HUDEP-2 (cell line): ENCODE measurements around the gene TRIM22.

Source experiments
- DNase-seq, 76 experiments: peaks; one replicate each; lab custom pipeline; 2025; ENCODE audit not compliant: unreplicated experiment in 76 of 76; lab: John Stamatoyannopoulos, UW

TRIM22 gene

GRCh38 chr11:5737670-5738392, 48.2 kb downstream of the TRIM22 start:
- DNase-seq = no peak

- DNase-seq = no peak
Measured at GRCh38 chr11:5738431-5738830, 48.8 kb downstream of the TRIM22 start.

- no peak for DNase-seq
Measured at GRCh38 chr11:5746614-5747013, 57.0 kb downstream of the TRIM22 start.

GRCh38 chr11:5749836-5750235, 60.2 kb downstream of the TRIM22 start:
- DNase-seq = no peak

- no peak for DNase-seq
Measured at GRCh38 chr11:5753943-5754342, 64.4 kb downstream of the TRIM22 start, which contains the start of gene OR52N4. Gene OR52N4, plus strand, starts transcription at chr11:5754243. Its CDS starts 498 bp downstream, at chr11:5754741.
